ENCODE results near the gene AHR.

The AHR gene

GRCh38 chr7:17307969-17308648 lies 9.7 kb downstream of the AHR start:
- Mint-ChIP-seq H3K9me3 (no peaks in the 10 kb centered on the region), H3K27ac (ENCODE audit: low read depth) (no peak overlapping the region), H3K36me3 (ENCODE audit: insufficient read depth) (peaks cover 9% of the 10 kb centered on the region), H3K4me3 (no peak overlapping the region), H3K4me1 (peaks cover 26% of the 10 kb centered on the region), H3K27me3 (peaks cover 11% of the 10 kb centered on the region)
- DNase-seq (ENCODE audit: low spot score in 2 of 2) (no peak), ATAC-seq (replicated peaks; ENCODE audit: extremely low read depth, poor library complexity, severe bottlenecking) (peak; percentile 30)

- Mint-ChIP-seq H3K4me3 (no peak overlapping the region), H3K9me3 (no peaks in the 10 kb centered on the region), H3K27ac (ENCODE audit: low read depth) (no peak overlapping the region), H3K36me3 (ENCODE audit: insufficient read depth) (peaks cover 11% of the 10 kb centered on the region), H3K27me3 (no peaks in the 10 kb centered on the region), H3K4me1 (peaks cover 7% of the 10 kb centered on the region)
- DNase-seq (ENCODE audit: low spot score in 2 of 2), result no peak
- ATAC-seq (replicated peaks; ENCODE audit: extremely low read depth, poor library complexity, severe bottlenecking), result no peak
These were observed 12.7 kb downstream of the AHR start for GRCh38 chr7:17311194-17311593.

DNA sequence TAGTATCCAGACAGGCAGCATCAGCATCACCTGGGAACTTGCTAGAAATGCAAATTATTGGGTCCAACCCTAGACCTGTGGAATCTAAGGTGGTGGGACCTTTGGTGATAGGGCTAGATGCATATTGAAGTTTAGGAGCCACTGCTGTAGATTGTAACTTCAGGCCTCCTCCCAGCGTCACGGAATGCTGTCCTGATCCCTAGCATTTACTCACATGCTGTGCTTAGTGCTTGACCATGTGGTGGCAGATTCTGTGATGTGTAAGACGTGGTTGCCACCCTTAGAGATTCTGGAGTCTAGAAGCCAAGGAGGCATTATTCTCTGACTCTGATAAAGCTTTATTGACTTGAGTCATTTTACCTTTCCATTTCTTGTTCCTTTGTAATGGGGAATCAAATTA lies 13.5 kb downstream of the AHR start:
- Mint-ChIP-seq H3K27me3 (no peaks in the 10 kb centered on the region), H3K9me3 (no peaks in the 10 kb centered on the region), H3K4me1 (peaks cover 8% of the 10 kb centered on the region), H3K4me3 (no peak overlapping the region), H3K36me3 (ENCODE audit: insufficient read depth) (peaks cover 11% of the 10 kb centered on the region), H3K27ac (ENCODE audit: low read depth) (no peak overlapping the region)
- no peak for ATAC-seq (replicated peaks; ENCODE audit: extremely low read depth, poor library complexity, severe bottlenecking)
- no peak for DNase-seq (ENCODE audit: low spot score in 2 of 2)

- DNase-seq (ENCODE audit: low spot score in 2 of 2) (no peak), ATAC-seq (replicated peaks; ENCODE audit: extremely low read depth, poor library complexity, severe bottlenecking) (no peak)
- H3K4me3 Mint-ChIP-seq, result no peak overlapping the region
- H3K9me3 Mint-ChIP-seq, result no peaks in the 10 kb centered on the region
- peaks cover 11% of the 10 kb centered on the region for H3K36me3 Mint-ChIP-seq (ENCODE audit: insufficient read depth)
- H3K27ac Mint-ChIP-seq (ENCODE audit: low read depth), result no peak overlapping the region
- peaks cover 8% of the 10 kb centered on the region for H3K4me1 Mint-ChIP-seq
- H3K27me3 Mint-ChIP-seq, result no peaks in the 10 kb centered on the region
These were observed 14.2 kb downstream of the AHR start for GRCh38 chr7:17312641-17313040.

DNA sequence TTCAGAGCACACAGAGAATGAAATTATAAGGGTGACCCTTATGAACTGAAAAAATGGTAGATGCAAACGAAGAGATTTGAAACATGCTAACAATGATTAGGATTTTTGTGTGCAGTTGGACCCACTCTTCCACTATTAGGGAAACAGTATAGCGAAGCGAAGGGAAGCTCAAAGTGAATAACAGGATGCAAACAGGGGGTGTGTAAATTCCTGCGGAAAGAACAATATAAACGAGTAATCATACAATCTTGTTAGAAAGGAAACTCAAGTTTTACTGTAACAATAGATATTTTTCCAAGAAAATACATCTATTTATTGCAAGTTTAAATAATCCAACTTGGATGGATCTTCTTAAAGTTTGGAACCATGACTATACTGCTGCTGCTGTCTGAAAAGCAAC lies 14.7 kb downstream of the AHR start:
- DNase-seq (ENCODE audit: low spot score in 2 of 2) (no peak), ATAC-seq (replicated peaks; ENCODE audit: extremely low read depth, poor library complexity, severe bottlenecking) (no peak)
- Mint-ChIP-seq H3K27me3 (no peaks in the 10 kb centered on the region), H3K27ac (ENCODE audit: low read depth) (no peak overlapping the region), H3K4me3 (no peak overlapping the region), H3K9me3 (no peaks in the 10 kb centered on the region), H3K36me3 (ENCODE audit: insufficient read depth) (peaks cover 11% of the 10 kb centered on the region), H3K4me1 (peaks cover 8% of the 10 kb centered on the region)

GRCh38 chr7:17315974-17316373 lies 17.5 kb downstream of the AHR start:
- peaks cover 13% of the 10 kb centered on the region for H3K36me3 Mint-ChIP-seq (ENCODE audit: insufficient read depth)
- no peak for ATAC-seq (replicated peaks; ENCODE audit: extremely low read depth, poor library complexity, severe bottlenecking)

DNA sequence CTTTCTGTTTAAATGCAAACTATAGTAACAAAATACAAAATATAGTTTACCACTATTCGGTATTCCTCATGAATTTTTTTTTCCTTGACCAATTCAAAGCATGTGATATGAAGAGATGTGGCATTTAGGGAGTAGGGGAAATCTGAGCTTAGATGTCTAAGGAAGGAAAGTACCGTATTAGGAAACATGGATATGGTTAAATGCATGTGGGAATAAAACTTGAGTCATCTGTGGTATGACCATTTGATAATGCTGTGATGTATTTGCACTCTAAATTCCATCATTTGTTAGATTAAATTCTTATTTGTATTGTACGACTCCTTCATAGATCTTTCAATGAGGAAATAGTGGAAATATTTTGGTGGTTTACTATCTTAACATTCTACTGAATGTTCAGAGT lies 19.7 kb downstream of the AHR start:
- ATAC-seq (replicated peaks; ENCODE audit: extremely low read depth, poor library complexity, severe bottlenecking), result no peak
- Mint-ChIP-seq H3K27me3 (no peaks in the 10 kb centered on the region), H3K9me3 (no peaks in the 10 kb centered on the region), H3K4me3 (no peak overlapping the region), H3K36me3 (ENCODE audit: insufficient read depth) (peaks cover 9% of the 10 kb centered on the region), H3K27ac (ENCODE audit: low read depth) (no peak overlapping the region), H3K4me1 (peaks cover 8% of the 10 kb centered on the region)
- DNase-seq (ENCODE audit: low spot score in 2 of 2), result no peak

More at GRCh38 chr7:17315974-17316373, 17.5 kb downstream of the AHR start:
- no peak for DNase-seq (ENCODE audit: low spot score in 2 of 2)
- Mint-ChIP-seq H3K4me1 (peaks cover 8% of the 10 kb centered on the region), H3K4me3 (no peak overlapping the region), H3K27ac (ENCODE audit: low read depth) (peak overlapping the region; percentile 79), H3K27me3 (no peaks in the 10 kb centered on the region), H3K9me3 (no peaks in the 10 kb centered on the region)

GRCh38 chr7:17319164-17320101 lies 21.0 kb downstream of the AHR start:
- H3K4me3 Mint-ChIP-seq, result no peak overlapping the region
- peaks cover 9% of the 10 kb centered on the region for H3K36me3 Mint-ChIP-seq (ENCODE audit: insufficient read depth)
- peaks cover 8% of the 10 kb centered on the region for H3K4me1 Mint-ChIP-seq
- no peak overlapping the region for H3K27ac Mint-ChIP-seq (ENCODE audit: low read depth)
- no peaks in the 10 kb centered on the region for H3K27me3 Mint-ChIP-seq
- ATAC-seq (replicated peaks; ENCODE audit: extremely low read depth, poor library complexity, severe bottlenecking), result no peak
- H3K9me3 Mint-ChIP-seq, result no peaks in the 10 kb centered on the region
- DNase-seq (ENCODE audit: low spot score in 2 of 2), result no peak

- no peak overlapping the region for H3K4me3 Mint-ChIP-seq
- H3K4me1 Mint-ChIP-seq, result peaks cover 8% of the 10 kb centered on the region
- no peaks in the 10 kb centered on the region for H3K9me3 Mint-ChIP-seq
- DNase-seq (ENCODE audit: low spot score in 2 of 2) (no peak), ATAC-seq (replicated peaks; ENCODE audit: extremely low read depth, poor library complexity, severe bottlenecking) (no peak)
- H3K27me3 Mint-ChIP-seq, result no peaks in the 10 kb centered on the region
- no peak overlapping the region for H3K27ac Mint-ChIP-seq (ENCODE audit: low read depth)
- peaks cover 10% of the 10 kb centered on the region for H3K36me3 Mint-ChIP-seq (ENCODE audit: insufficient read depth)
These were observed 21.6 kb downstream of the AHR start for GRCh38 chr7:17320102-17320497.

- peaks cover 11% of the 10 kb centered on the region for H3K36me3 Mint-ChIP-seq (ENCODE audit: insufficient read depth)
- ATAC-seq (replicated peaks; ENCODE audit: extremely low read depth, poor library complexity, severe bottlenecking) (no peak), DNase-seq (ENCODE audit: low spot score in 2 of 2) (no peak)
- H3K27ac Mint-ChIP-seq (ENCODE audit: low read depth), result no peak overlapping the region
- peaks cover 11% of the 10 kb centered on the region for H3K4me1 Mint-ChIP-seq
- H3K27me3 Mint-ChIP-seq, result no peaks in the 10 kb centered on the region
- H3K4me3 Mint-ChIP-seq, result no peak overlapping the region
- no peaks in the 10 kb centered on the region for H3K9me3 Mint-ChIP-seq
These were observed 22.2 kb downstream of the AHR start for GRCh38 chr7:17320657-17321056.

- Mint-ChIP-seq H3K9me3 (no peaks in the 10 kb centered on the region), H3K27ac (ENCODE audit: low read depth) (no peak overlapping the region), H3K36me3 (ENCODE audit: insufficient read depth) (peaks cover 9% of the 10 kb centered on the region), H3K27me3 (no peaks in the 10 kb centered on the region), H3K4me1 (peaks cover 8% of the 10 kb centered on the region), H3K4me3 (no peak overlapping the region)
- no peak for ATAC-seq (replicated peaks; ENCODE audit: extremely low read depth, poor library complexity, severe bottlenecking)
- no peak for DNase-seq (ENCODE audit: low spot score in 2 of 2)
These were observed 26.9 kb downstream of the AHR start for GRCh38 chr7:17325364-17325763.

DNA sequence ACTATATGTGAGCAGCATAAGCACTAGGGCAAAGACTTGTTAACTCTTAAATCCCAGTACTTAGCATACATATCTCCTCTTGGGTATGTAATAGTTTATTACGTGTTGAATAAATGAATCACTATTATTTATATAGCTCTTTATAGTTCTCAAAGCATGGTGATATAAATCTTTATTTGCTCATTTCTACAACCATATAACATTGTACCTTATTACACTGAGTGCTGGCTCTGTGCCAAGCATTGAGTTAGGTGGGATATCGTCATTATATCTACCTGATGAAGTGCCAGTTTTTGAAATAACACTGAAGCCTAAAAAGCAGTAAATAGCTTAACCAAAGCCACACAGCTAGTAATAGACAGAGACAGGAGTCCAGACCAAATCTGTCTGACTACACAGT lies 27.9 kb downstream of the AHR start:
- Mint-ChIP-seq H3K4me3 (no peak overlapping the region), H3K27ac (ENCODE audit: low read depth) (no peak overlapping the region), H3K27me3 (no peaks in the 10 kb centered on the region), H3K9me3 (no peaks in the 10 kb centered on the region), H3K4me1 (peaks cover 8% of the 10 kb centered on the region), H3K36me3 (ENCODE audit: insufficient read depth) (peaks cover 12% of the 10 kb centered on the region)
- no peak for ATAC-seq (replicated peaks; ENCODE audit: extremely low read depth, poor library complexity, severe bottlenecking)
- DNase-seq (ENCODE audit: low spot score in 2 of 2), result no peak

DNA sequence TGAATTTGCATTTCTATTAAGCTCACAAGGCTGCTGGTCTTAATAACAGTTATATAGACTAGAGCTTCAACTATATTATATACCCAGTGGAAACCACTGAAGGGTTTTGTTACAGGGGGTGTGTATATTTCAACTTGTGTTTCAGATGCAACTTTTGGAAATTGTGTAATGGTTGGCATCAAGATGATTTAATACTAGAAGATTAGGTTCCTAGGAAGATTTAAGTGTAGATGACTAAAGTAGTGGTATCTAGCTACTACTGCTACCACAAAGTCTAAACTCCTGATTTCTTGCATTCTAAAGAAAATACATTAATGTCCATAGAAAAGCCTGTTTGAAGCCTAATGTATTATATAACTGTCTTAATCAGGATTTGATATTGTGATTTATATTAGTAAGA lies 30.2 kb downstream of the AHR start:
- Mint-ChIP-seq H3K27ac (ENCODE audit: low read depth) (no peak overlapping the region), H3K27me3 (no peaks in the 10 kb centered on the region), H3K4me1 (peaks cover 8% of the 10 kb centered on the region), H3K4me3 (no peak overlapping the region), H3K36me3 (ENCODE audit: insufficient read depth) (peaks cover 17% of the 10 kb centered on the region), H3K9me3 (no peaks in the 10 kb centered on the region)
- DNase-seq (ENCODE audit: low spot score in 2 of 2), result no peak
- ATAC-seq (replicated peaks; ENCODE audit: extremely low read depth, poor library complexity, severe bottlenecking), result no peak

Measured in central memory CD8-positive, alpha-beta T cell (primary cell).